HuH-7 (cell line): Measurements from ENCODE around the gene KRT39.
"Not testable (repeated sequence)": the region's sequence is repeated elsewhere in the genome, so short reads cannot be mapped to it uniquely, and the experiment has no call there.

ENCODE experiments used
- DNase-seq: peaks from one replicate; pipeline ENCODE4 v3.0.0; 2011; ENCODE audit warnings: low spot score

Gene KRT39

GRCh38 chr17:40966848-40967247 lies at the start of gene KRT39:
Gene KRT39 (minus strand): TSS chr17:40966948. CDS start chr17:40966856, 92 bp downstream.
- DNase-seq, result no peak

- no peak for DNase-seq
These were observed 48.7 kb upstream of the KRT39 start for GRCh38 chr17:41015454-41015853.

- no peak for DNase-seq
These were observed 46.9 kb upstream of the KRT39 start for GRCh38 chr17:41013606-41014005.

- no peak for DNase-seq
These were observed 46.4 kb upstream of the KRT39 start for GRCh38 chr17:41013181-41013580.

- no peak for DNase-seq
These were observed 45.8 kb upstream of the KRT39 start for GRCh38 chr17:41012326-41013120.

- DNase-seq, result no peak
These were observed 43.7 kb upstream of the KRT39 start for GRCh38 chr17:41010441-41010840.

GRCh38 chr17:41009936-41010335 lies 43.2 kb upstream of the KRT39 start:
- no peak for DNase-seq

- no peak for DNase-seq
These were observed 42.6 kb upstream of the KRT39 start for GRCh38 chr17:41009301-41009760.

GRCh38 chr17:41008811-41009210 lies 42.1 kb upstream of the KRT39 start, which contains the start of gene KRTAP3-1:
Gene KRTAP3-1 (minus strand): TSS chr17:41009128. CDS start chr17:41009074, 54 bp downstream.
- no peak for DNase-seq

- DNase-seq, result no peak
These were observed 37.6 kb upstream of the KRT39 start for GRCh38 chr17:41004397-41004796.

GRCh38 chr17:41003926-41004325 lies 37.2 kb upstream of the KRT39 start:
- DNase-seq, result no peak

GRCh38 chr17:41002814-41003213 lies 36.1 kb upstream of the KRT39 start:
- DNase-seq, result no peak

- DNase-seq, result no peak
These were observed 35.0 kb upstream of the KRT39 start for GRCh38 chr17:41001795-41002194.

GRCh38 chr17:40999563-40999962 lies 32.8 kb upstream of the KRT39 start, which contains the start of gene KRTAP3-2:
Gene KRTAP3-2 (minus strand): TSS chr17:40999906. CDS start chr17:40999853, 53 bp downstream.
- not testable (repeated sequence) for DNase-seq

- no peak for DNase-seq
These were observed 30.6 kb upstream of the KRT39 start for GRCh38 chr17:40997361-40997760.

- DNase-seq, result no peak
These were observed 30.1 kb upstream of the KRT39 start for GRCh38 chr17:40996829-40997228.

GRCh38 chr17:40995116-40995515 lies 28.4 kb upstream of the KRT39 start:
- DNase-seq, result no peak

- DNase-seq, result no peak
These were observed 27.1 kb upstream of the KRT39 start, which contains the start of gene KRTAP3-3 for GRCh38 chr17:40993839-40994238. Gene KRTAP3-3 (minus strand): TSS chr17:40994164. CDS start chr17:40994097, 67 bp downstream.

- DNase-seq, result no peak
These were observed 26.3 kb upstream of the KRT39 start for GRCh38 chr17:40993084-40993483.

GRCh38 chr17:40992666-40993065 lies 25.9 kb upstream of the KRT39 start:
- no peak for DNase-seq

- no peak for DNase-seq
These were observed 20.2 kb upstream of the KRT39 start for GRCh38 chr17:40986920-40987319.

- DNase-seq, result no peak
These were observed 17.5 kb upstream of the KRT39 start, which contains the start of gene KRT40 for GRCh38 chr17:40984226-40984625. Gene KRT40 (minus strand): TSS chr17:40984326. CDS start chr17:40984273, 53 bp downstream.

- no peak for DNase-seq
These were observed 14.4 kb upstream of the KRT39 start for GRCh38 chr17:40981115-40981514.
